Effector CD4-positive, alpha-beta T cell (primary cell): Measurements from ENCODE around the gene PIAS2.
"Not testable (repeated sequence)": the region's sequence is repeated elsewhere in the genome, so short reads cannot be mapped to it uniquely, and the experiment has no call there.

Source experiments
- DNase-seq: peaks from one replicate; pipeline ENCODE4 v3.0.0-alpha.2; 2020

Gene PIAS2

GRCh38 chr18:46899274-46899948 is 17.9 kb downstream of the PIAS2 start:
- DNase-seq: no peak

- no peak for DNase-seq
These were observed 23.2 kb downstream of the PIAS2 start for GRCh38 chr18:46894124-46894523.

GRCh38 chr18:46893360-46893759 is 23.9 kb downstream of the PIAS2 start:
- DNase-seq: no peak

GRCh38 chr18:46892842-46893241 is 24.5 kb downstream of the PIAS2 start:
- DNase-seq: no peak

- no peak for DNase-seq
These were observed 25.5 kb downstream of the PIAS2 start for GRCh38 chr18:46891742-46892214.

- DNase-seq: no peak
These were observed 28.3 kb downstream of the PIAS2 start for GRCh38 chr18:46888965-46889364.

- DNase-seq: no peak
These were observed 30.4 kb downstream of the PIAS2 start for GRCh38 chr18:46886893-46887292.

GRCh38 chr18:46883180-46883579 is 34.1 kb downstream of the PIAS2 start:
- DNase-seq: no peak

- no peak for DNase-seq
These were observed 39.8 kb downstream of the PIAS2 start for GRCh38 chr18:46877329-46877987.

- DNase-seq: no peak
These were observed 49.0 kb downstream of the PIAS2 start for GRCh38 chr18:46868169-46868921.

GRCh38 chr18:46867367-46868143 is 49.8 kb downstream of the PIAS2 start:
- DNase-seq: no peak

- DNase-seq: no peak
These were observed 50.8 kb downstream of the PIAS2 start for GRCh38 chr18:46866523-46866922.

GRCh38 chr18:46865245-46865644 is 52.1 kb downstream of the PIAS2 start:
- not testable (repeated sequence) for DNase-seq

- DNase-seq: no peak
These were observed 57.5 kb downstream of the PIAS2 start for GRCh38 chr18:46859855-46860254.

GRCh38 chr18:46858290-46858689 is 59.0 kb downstream of the PIAS2 start:
- DNase-seq: no peak

GRCh38 chr18:46856973-46857372 is 60.3 kb downstream of the PIAS2 start:
- DNase-seq: no peak

GRCh38 chr18:46849007-46849406 is 68.3 kb downstream of the PIAS2 start:
- no peak for DNase-seq

- DNase-seq: no peak
These were observed 73.9 kb downstream of the PIAS2 start for GRCh38 chr18:46843372-46843771.

- no peak for DNase-seq
These were observed 74.7 kb downstream of the PIAS2 start for GRCh38 chr18:46842583-46842982.

- no peak for DNase-seq
These were observed 83.4 kb downstream of the PIAS2 start for GRCh38 chr18:46833899-46834298.

GRCh38 chr18:46832849-46833248 is 84.5 kb downstream of the PIAS2 start:
- no peak for DNase-seq

- not testable (repeated sequence) for DNase-seq
These were observed 84.9 kb downstream of the PIAS2 start for GRCh38 chr18:46832422-46832821.

- no peak for DNase-seq
These were observed 85.9 kb downstream of the PIAS2 start for GRCh38 chr18:46831434-46831833.
